Panc1 (cell line): Measurements from ENCODE around the gene CDH9.

Source experiments
- POLR2AphosphoS5 ChIP-seq: IDR thresholded peaks from 2 replicates; pipeline ENCODE4 v1.6.1; 2012; ENCODE audit warnings: mild to moderate bottlenecking, low read depth, low read length, moderate library complexity
- SIN3A ChIP-seq: IDR thresholded peaks from 2 replicates; pipeline ENCODE4 v1.6.1; 2012; ENCODE audit warnings: low read depth, mild to moderate bottlenecking, low read length, moderate library complexity, borderline replicate concordance; ENCODE audit not compliant: insufficient read depth
- TCF7L2 ChIP-seq: IDR thresholded peaks from 2 replicates; pipeline ENCODE4 v1.6.1; 2011; ENCODE audit warnings: mild to moderate bottlenecking, low read depth, low read length, inconsistent platforms
- TF ChIP-seq, protein P1 (sequence below): fragments of 450-650 bp; IDR thresholded peaks from 2 replicates; pipeline ENCODE4 v1.5.1; 2017; ENCODE audit warnings: mild to moderate bottlenecking
- TF ChIP-seq, protein P2 (sequence below), 2 experiments: IDR thresholded peaks; 2 replicates each; pipeline ENCODE4 v1.6.1; 2011 to 2012; ENCODE audit warnings: low read depth in 2 of 2, control low read depth in 1 of 2, low read length in 1 of 2, mild to moderate bottlenecking in 1 of 2, moderate library complexity in 1 of 2; ENCODE audit not compliant: insufficient read depth in 1 of 2

DNA sequence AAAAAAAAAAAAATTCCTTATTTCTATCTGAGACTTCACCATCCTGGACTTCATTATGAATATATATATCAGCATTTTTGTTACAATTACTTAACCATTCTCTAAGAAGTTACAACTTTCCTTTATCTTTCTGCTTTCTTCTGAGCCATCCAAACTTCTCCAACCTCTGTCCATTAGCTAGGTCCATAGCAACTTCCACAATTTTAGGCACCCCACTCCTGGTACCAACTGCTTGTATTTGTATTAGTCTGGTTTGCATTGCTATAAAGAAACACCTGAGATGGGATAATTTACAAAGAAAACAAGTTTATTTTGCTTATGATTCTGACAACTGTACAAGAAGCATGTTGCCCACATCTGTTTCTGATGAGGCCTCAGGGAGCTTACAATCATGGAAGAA is 182.1 kb downstream of the CDH9 start:
- TF ChIP-seq, protein P1, sequence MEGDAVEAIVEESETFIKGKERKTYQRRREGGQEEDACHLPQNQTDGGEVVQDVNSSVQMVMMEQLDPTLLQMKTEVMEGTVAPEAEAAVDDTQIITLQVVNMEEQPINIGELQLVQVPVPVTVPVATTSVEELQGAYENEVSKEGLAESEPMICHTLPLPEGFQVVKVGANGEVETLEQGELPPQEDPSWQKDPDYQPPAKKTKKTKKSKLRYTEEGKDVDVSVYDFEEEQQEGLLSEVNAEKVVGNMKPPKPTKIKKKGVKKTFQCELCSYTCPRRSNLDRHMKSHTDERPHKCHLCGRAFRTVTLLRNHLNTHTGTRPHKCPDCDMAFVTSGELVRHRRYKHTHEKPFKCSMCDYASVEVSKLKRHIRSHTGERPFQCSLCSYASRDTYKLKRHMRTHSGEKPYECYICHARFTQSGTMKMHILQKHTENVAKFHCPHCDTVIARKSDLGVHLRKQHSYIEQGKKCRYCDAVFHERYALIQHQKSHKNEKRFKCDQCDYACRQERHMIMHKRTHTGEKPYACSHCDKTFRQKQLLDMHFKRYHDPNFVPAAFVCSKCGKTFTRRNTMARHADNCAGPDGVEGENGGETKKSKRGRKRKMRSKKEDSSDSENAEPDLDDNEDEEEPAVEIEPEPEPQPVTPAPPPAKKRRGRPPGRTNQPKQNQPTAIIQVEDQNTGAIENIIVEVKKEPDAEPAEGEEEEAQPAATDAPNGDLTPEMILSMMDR, result no peak
- no peak for TF ChIP-seq POLR2AphosphoS5
- TF ChIP-seq, protein P2, sequence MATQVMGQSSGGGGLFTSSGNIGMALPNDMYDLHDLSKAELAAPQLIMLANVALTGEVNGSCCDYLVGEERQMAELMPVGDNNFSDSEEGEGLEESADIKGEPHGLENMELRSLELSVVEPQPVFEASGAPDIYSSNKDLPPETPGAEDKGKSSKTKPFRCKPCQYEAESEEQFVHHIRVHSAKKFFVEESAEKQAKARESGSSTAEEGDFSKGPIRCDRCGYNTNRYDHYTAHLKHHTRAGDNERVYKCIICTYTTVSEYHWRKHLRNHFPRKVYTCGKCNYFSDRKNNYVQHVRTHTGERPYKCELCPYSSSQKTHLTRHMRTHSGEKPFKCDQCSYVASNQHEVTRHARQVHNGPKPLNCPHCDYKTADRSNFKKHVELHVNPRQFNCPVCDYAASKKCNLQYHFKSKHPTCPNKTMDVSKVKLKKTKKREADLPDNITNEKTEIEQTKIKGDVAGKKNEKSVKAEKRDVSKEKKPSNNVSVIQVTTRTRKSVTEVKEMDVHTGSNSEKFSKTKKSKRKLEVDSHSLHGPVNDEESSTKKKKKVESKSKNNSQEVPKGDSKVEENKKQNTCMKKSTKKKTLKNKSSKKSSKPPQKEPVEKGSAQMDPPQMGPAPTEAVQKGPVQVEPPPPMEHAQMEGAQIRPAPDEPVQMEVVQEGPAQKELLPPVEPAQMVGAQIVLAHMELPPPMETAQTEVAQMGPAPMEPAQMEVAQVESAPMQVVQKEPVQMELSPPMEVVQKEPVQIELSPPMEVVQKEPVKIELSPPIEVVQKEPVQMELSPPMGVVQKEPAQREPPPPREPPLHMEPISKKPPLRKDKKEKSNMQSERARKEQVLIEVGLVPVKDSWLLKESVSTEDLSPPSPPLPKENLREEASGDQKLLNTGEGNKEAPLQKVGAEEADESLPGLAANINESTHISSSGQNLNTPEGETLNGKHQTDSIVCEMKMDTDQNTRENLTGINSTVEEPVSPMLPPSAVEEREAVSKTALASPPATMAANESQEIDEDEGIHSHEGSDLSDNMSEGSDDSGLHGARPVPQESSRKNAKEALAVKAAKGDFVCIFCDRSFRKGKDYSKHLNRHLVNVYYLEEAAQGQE (IDR thresholded peaks at IDR 0.05; ENCODE audit: insufficient read depth in 1 of 2, low read depth in 2 of 2, low read length in 1 of 2), result no peak
- no peak for TF ChIP-seq SIN3A
- no peak for TF ChIP-seq TCF7L2
